Measurements from ENCODE around the gene FAM222A. TPM values are rescaled to one million over a fixed set of nuclear protein-coding genes. Genes with fewer than 3 reads are reported as not detected.
A peak's percentile ranks its signal among the peaks of the same experiment; 100 is the strongest.

Gene FAM222A
- total RNA-seq, 6 experiments from 2014 or later, result 0.34 to 4.3 (median 1.2) TPM

DNA sequence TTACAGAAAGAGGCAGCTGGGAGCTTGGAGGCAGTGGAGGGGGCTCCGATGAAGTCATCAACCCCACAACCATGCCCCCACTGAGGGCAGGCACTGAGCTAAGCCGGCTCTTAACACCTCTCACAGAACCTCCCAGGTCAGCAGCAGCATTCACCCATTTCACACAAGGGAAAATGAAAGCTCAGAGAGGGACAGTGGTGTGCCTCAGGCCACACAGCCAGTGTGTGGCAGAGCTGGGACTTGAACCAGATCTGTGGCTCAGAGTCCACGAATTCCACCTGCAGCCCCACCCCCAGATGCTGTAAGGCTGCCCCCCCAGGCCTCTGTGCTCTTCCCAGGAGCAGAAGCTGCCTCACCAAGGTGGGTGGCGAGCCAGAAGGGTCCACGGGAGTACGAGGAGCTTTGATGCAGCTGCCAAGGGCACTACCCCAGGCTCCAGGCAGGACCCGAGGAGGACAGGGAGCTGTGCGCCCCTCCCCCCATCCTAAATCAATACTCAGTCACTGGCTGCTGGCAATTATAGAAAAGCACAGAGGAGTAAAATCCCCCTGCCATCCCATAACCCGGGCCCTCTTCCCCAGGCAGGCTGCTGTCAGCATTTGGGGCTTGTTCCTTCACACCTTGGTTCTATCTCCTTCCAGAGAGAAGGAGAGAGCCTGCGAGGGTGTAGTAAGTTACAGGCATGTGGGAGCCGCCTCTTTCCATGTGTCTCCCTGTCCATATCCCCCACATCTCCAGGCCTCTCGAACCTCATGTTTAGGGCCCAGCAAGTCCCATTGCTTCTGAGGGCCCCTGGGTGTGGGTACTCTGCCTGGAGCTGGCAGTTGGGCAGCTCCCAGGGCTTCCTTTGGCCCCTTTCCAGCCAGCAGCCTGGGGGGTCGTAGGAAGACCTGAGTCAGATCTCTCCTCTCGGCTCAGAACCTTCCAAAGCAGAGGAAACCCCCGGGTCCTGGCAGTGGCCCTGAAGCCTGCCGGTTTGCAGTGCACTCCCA, 47.6 kb downstream of the FAM222A start:
- 62% methylated on average over 6 of the region's 16 CpGs for WGBS (ENCODE audit: insufficient coverage, low coverage, low lambda C conversion rate, missing lambda C conversion rate)
- Histone ChIP-seq H3K27ac (no peak overlapping the region), H3K4me3 (no peak overlapping the region), H3K4me1 (peaks cover 0 to 11% (median 3%) of the 10 kb centered on the region in 4 donors), H3K36me3 (no peaks in the 10 kb centered on the region), H3K27me3 (no peaks in the 10 kb centered on the region), H3K9me3 (no peaks in the 10 kb centered on the region)
- ATAC-seq (peak in 1 of 4 donors; percentile 2), DNase-seq (peak in 2 of 3 donors; percentile 42 to 51)
- intact Hi-C loops (cut with DNase I), result loop anchor here in 1 of 2 donors (5.0 kb wide), 1 partner anchor 44 kb away; no protein-coding TSS in a partner anchor
- TF ChIP-seq CTCF (IDR thresholded peaks at IDR 0.05) (no peak), POLR2A (IDR thresholded peaks at IDR 0.05) (no peak)

DNA sequence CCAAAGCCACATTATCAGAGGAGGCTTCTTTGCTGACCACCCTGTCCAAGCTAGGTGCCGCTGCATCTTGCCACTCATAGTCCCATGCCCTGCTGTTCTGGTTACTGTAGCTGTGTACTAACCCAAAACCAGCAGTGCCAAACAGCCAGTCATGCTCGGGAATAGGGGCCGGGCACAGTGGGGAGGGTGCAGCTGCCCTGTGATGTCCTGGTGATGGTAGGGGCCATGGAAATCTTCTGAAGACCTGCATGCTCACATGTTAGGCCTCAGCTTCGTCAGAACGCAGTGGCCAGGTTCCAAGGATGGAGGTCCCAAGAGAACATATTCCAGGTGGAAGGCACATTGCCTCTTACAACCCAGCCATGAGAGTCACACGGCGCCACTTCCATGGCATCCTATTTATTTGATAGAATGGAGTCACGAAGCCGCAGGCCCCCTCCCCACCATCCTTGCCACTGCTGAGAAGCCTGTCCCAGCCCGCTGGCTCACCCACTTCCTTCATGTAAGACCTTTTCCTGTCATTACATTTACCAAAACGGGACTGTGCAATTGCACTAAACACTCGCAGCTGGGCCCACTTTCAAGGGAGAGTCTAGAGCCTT, 48.5 kb downstream of the FAM222A start:
- intact Hi-C loops (cut with DNase I), result loop anchor here in 1 of 2 donors (5.0 kb wide), 1 partner anchor 45 kb away; no protein-coding TSS in a partner anchor
- peak in 2 of 3 donors; percentile 31 to 46 for DNase-seq
- H3K9me3 ChIP-seq, result no peaks in the 10 kb centered on the region
- H3K4me1 ChIP-seq, result peaks cover 0 to 11% (median 3%) of the 10 kb centered on the region in 4 donors
- H3K27ac ChIP-seq, result no peak overlapping the region
- no peak overlapping the region for H3K4me3 ChIP-seq
- H3K27me3 ChIP-seq, result no peaks in the 10 kb centered on the region
- WGBS (ENCODE audit: insufficient coverage, low coverage, low lambda C conversion rate, missing lambda C conversion rate), result 67% methylated on average over 8 of the region's 12 CpGs
- H3K36me3 ChIP-seq, result no peaks in the 10 kb centered on the region
- no peak for ATAC-seq
- TF ChIP-seq POLR2A (IDR thresholded peaks at IDR 0.05), result no peak
- TF ChIP-seq CTCF (IDR thresholded peaks at IDR 0.05), result no peak

- WGBS (ENCODE audit: insufficient coverage, low coverage, low lambda C conversion rate, missing lambda C conversion rate), result no CpG with 5 or more reads among the region's 2 CpGs
- H3K4me3 ChIP-seq, result no peak overlapping the region
- peaks cover 0 to 11% (median 3%) of the 10 kb centered on the region in 4 donors for H3K4me1 ChIP-seq
- no peaks in the 10 kb centered on the region for H3K27me3 ChIP-seq
- no peak for TF ChIP-seq POLR2A (IDR thresholded peaks at IDR 0.05)
- no peak for TF ChIP-seq CTCF (IDR thresholded peaks at IDR 0.05)
- ATAC-seq (no peak), DNase-seq (peak in 2 of 3 donors; percentile 33 to 37)
- no peaks in the 10 kb centered on the region for H3K9me3 ChIP-seq
- H3K27ac ChIP-seq, result no peak overlapping the region
- H3K36me3 ChIP-seq, result no peaks in the 10 kb centered on the region
- intact Hi-C loops (cut with DNase I), result loop anchor here in 1 of 2 donors (5.0 kb wide), 1 partner anchor 45 kb away; no protein-coding TSS in a partner anchor
These were observed 49.1 kb downstream of the FAM222A start for GRCh38 chr12:109762673-109763191.

DNA sequence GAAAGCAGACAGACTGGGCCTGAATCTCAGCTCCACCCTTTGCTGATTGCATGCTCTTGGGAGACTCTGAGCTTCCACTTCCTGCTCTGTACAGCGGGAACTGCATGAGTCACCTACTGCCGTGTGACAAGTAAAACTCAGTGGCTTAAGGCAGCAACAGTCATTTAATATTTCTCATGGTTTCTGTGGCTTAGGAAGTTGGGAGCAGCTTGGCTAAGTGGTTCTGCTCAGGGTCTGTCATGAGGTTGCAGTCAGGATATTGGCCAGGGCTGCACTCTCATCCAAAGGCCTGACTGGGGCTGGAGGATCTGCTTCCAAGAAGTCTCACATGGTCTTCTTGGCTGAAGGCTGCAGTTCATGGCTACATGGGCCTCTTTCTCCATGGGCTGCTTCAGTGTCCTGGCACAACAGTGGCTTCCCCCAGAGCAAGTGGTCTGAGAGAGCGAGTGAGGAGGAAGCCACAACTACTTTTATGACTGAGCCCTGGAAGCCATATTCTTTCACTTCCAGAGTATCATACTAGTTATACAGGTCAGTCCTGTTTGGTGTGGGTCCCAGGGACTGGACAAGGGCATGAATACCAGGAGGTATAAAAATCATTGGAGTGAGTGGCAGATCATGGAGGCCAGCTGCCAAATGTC, 49.7 kb downstream of the FAM222A start:
- Histone ChIP-seq H3K9me3 (no peaks in the 10 kb centered on the region), H3K4me1 (peaks cover 0 to 11% (median 3%) of the 10 kb centered on the region in 4 donors), H3K27ac (no peak overlapping the region), H3K27me3 (no peaks in the 10 kb centered on the region), H3K4me3 (no peak overlapping the region), H3K36me3 (no peaks in the 10 kb centered on the region)
- ATAC-seq (peak in 3 of 4 donors; percentile 7 to 46 (median 20)), DNase-seq (no peak)
- no peak for TF ChIP-seq POLR2A (IDR thresholded peaks at IDR 0.05)
- no peak for TF ChIP-seq CTCF (IDR thresholded peaks at IDR 0.05)
- WGBS (ENCODE audit: insufficient coverage, low coverage, low lambda C conversion rate, missing lambda C conversion rate), result 76% methylated on average over 3 of the region's 3 CpGs
- intact Hi-C loops (cut with DNase I), result loop anchor here in 1 of 2 donors (5.0 kb wide), 1 partner anchor 46 kb away; no protein-coding TSS in a partner anchor

Measured in right lobe of liver (tissue), 6 donors.